ENCODE measurements around the gene HAVCR2. TPM values are rescaled to one million over a fixed set of nuclear protein-coding genes. Genes with fewer than 3 reads are reported as not detected.
A peak's percentile ranks its signal among the peaks of the same experiment; 100 is the strongest.

Gene HAVCR2
- total and polyA plus RNA-seq, 2 of the 13 experiments (the other 11 are each of a cell fraction or from before 2014, with no cell fraction given), result 0.07 to 0.16 TPM

DNA sequence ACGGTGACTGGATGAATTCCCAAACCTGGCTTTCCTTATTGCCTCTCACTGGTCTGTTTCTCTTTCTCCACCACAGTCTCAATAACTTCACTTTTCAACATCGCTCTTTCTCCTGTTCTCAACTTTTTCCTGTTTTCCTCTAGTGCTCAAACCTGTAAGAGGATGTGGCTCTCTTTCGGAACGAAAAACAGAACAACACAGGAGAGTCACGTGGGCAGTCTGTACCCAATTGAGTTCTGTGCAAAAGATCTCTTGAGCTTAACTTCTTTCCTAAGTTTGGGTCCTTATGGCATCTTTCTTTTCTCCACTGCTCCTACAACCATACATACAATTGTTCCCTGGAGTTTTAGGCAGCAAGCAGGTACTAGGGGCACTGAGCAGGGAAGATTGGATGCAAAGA is 58.8 kb downstream of the HAVCR2 start:
- in situ Hi-C loops (cut with HindIII; ENCODE audit: extremely low pct_ligation_motif_present, low pct_unique_long_range_greater_than_20kb), result no loop called here
- no peak overlapping the region for H2AFZ ChIP-seq (ENCODE audit: low read length)
- FAIRE-seq, result no peak

More for the DNA sequence above, 58.8 kb downstream of the HAVCR2 start:
- WGBS (ENCODE audit: low lambda C conversion rate), result 92% methylated on average over 5 of the region's 5 CpGs
- H3K4me1 ChIP-seq (ENCODE audit: insufficient read depth, low read length), result peaks cover 70% of the 10 kb centered on the region
- no peaks in the 10 kb centered on the region for H3K79me2 ChIP-seq (ENCODE audit: insufficient read depth, low read length)
- no peaks in the 10 kb centered on the region for H3K27me3 ChIP-seq (ENCODE audit: control insufficient read depth in 1 of 2, insufficient read depth in 2 of 2, low read length in 2 of 2)
- H4K20me1 ChIP-seq (ENCODE audit: insufficient read depth, low read length), result no peaks in the 10 kb centered on the region
- H3K36me3 ChIP-seq (replicated peaks in 1 of 2; ENCODE audit: control insufficient read depth in 1 of 2, insufficient read depth in 2 of 2, low read length in 2 of 2), result peaks cover 2 to 4% of the 10 kb centered on the region in 2 experiments; a peak in 4 of 5 replicates
- CTCF ChIA-PET (ENCODE audit: low intra/inter-chr PET ratio, low total read pairs), result no interaction called here
- POLR2A ChIA-PET, result interaction anchor here (2.5 kb wide), 1 partner anchor 9 kb away, joined by 18 read pairs; the partner anchor contains the start of gene HAVCR1
- intact Hi-C loops (cut with micrococcal nuclease; ENCODE audit: unreplicated experiment), result loop anchor here (5.0 kb wide), 1 partner anchor 1208 kb away; no protein-coding TSS in a partner anchor
- DNase-seq (ENCODE audit: low spot score), result no peak
- no peak overlapping the region for H3K4me3 ChIP-seq (replicated peaks in 1 of 3; ENCODE audit: insufficient read depth in 1 of 3, low read depth in 2 of 3, low read length in 3 of 3)
- peak overlapping the region; percentile 32; the same call in 1 of the 2 replicates for H3K4me2 ChIP-seq (ENCODE audit: low read depth, low read length)
- BruUV-seq (replicated peaks), result no TSS peak
- H3K9ac ChIP-seq (ENCODE audit: insufficient read depth, low read depth, low read length), result no peak overlapping the region
- no peaks in the 10 kb centered on the region for H3K9me3 ChIP-seq (ENCODE audit: low read length)
- peak overlapping the region; percentile 37 for H3K27ac ChIP-seq (ENCODE audit: extremely low read length, insufficient read depth, low read length)
- no peak for ATAC-seq
- TF ChIP-seq, protein P1, sequence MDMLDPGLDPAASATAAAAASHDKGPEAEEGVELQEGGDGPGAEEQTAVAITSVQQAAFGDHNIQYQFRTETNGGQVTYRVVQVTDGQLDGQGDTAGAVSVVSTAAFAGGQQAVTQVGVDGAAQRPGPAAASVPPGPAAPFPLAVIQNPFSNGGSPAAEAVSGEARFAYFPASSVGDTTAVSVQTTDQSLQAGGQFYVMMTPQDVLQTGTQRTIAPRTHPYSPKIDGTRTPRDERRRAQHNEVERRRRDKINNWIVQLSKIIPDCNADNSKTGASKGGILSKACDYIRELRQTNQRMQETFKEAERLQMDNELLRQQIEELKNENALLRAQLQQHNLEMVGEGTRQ (IDR thresholded peaks at IDR 0.05; ENCODE audit: low read depth, low read length), result no peak
- TF ChIP-seq, protein P1 (CRISPR knock-in tag; IDR thresholded peaks at IDR 0.05; ENCODE audit: borderline replicate concordance), result no peak
- no peak for TF ChIP-seq FOXA1 (IDR thresholded peaks at IDR 0.05)
- no peak for TF ChIP-seq FOXA1 (CRISPR knock-in tag; IDR thresholded peaks at IDR 0.05)
- no peak for TF ChIP-seq ZBTB8A (CRISPR knock-in tag; IDR thresholded peaks at IDR 0.05; ENCODE audit: borderline replicate concordance, low read depth)
- TF ChIP-seq KLF13 (CRISPR knock-in tag; IDR thresholded peaks at IDR 0.05), result no peak
- TF ChIP-seq KDM3A (CRISPR knock-in tag; IDR thresholded peaks at IDR 0.05; ENCODE audit: low read depth), result no peak
- no peak for TF ChIP-seq ZNF652 (CRISPR knock-in tag; IDR thresholded peaks at IDR 0.05; ENCODE audit: borderline replicate concordance, low read depth)
- TF ChIP-seq, protein P2, sequence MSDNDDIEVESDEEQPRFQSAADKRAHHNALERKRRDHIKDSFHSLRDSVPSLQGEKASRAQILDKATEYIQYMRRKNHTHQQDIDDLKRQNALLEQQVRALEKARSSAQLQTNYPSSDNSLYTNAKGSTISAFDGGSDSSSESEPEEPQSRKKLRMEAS (IDR thresholded peaks at IDR 0.05), result no peak
- TF ChIP-seq RFX1 (IDR thresholded peaks at IDR 0.05), result no peak
- TF ChIP-seq HMG20B (CRISPR knock-in tag; conservative IDR thresholded peaks at IDR 0.05), result no peak

Data from HepG2 (cell line).